Stimulated activated naive CD8-positive, alpha-beta T cell treated with anti-CD3 and anti-CD28 coated beads, Interleukin-15, amount 100 ng/mL, for 72 hours (primary cell): ENCODE measurements around the gene ADGRB2.

ENCODE experiments used
- ATAC-seq: fragments of 150-1000 bp; cut with Tn5 transposase; 2 replicates; pipeline ENCODE4 v1.10.0; 2021; ENCODE audit warnings: mild to moderate bottlenecking, moderate library complexity
- DNase-seq, 2 donors: peaks; one replicate each; pipeline ENCODE4 v3.0.0; 2021 to 2022
- H3K27ac Mint-ChIP-seq, 2 donors: one replicate each; pipeline ENCODE4 v1.8.0; 2022; ENCODE audit warnings: mild to moderate bottlenecking in 2 of 2, mixed read lengths in 2 of 2, moderate library complexity in 2 of 2
- H3K27me3 Mint-ChIP-seq: one replicate; pipeline ENCODE4 v1.8.0; 2022; ENCODE audit warnings: mixed read lengths
- H3K4me1 Mint-ChIP-seq: one replicate; pipeline ENCODE4 v1.8.0; 2022; ENCODE audit warnings: mild to moderate bottlenecking, mixed read lengths
- H3K4me3 Mint-ChIP-seq, 2 donors: one replicate each; pipeline ENCODE4 v1.8.0; 2022; ENCODE audit warnings: mild to moderate bottlenecking in 2 of 2, mixed read lengths in 2 of 2, moderate library complexity in 1 of 2
- H3K9me3 Mint-ChIP-seq, 2 donors: one replicate each; pipeline ENCODE4 v1.8.0; 2022; ENCODE audit warnings: mixed read lengths in 2 of 2

ADGRB2 gene

GRCh38 chr1:31735571-31735970 lies 28.6 kb downstream of the ADGRB2 start:
- no peaks in the 10 kb centered on the region for H3K27me3 Mint-ChIP-seq
- DNase-seq (no peak), ATAC-seq (no peak)
- no peaks in the 10 kb centered on the region for H3K9me3 Mint-ChIP-seq
- peaks cover 23% of the 10 kb centered on the region for H3K4me1 Mint-ChIP-seq
- no peak overlapping the region for H3K4me3 Mint-ChIP-seq
- peak overlapping the region in 1 of 2 donors; percentile 11 for H3K27ac Mint-ChIP-seq

GRCh38 chr1:31734582-31735107 lies 29.5 kb downstream of the ADGRB2 start:
- ATAC-seq (no peak), DNase-seq (no peak)
- Mint-ChIP-seq H3K4me3 (no peak overlapping the region), H3K9me3 (no peaks in the 10 kb centered on the region), H3K27me3 (no peaks in the 10 kb centered on the region), H3K27ac (no peak overlapping the region), H3K4me1 (peaks cover 19% of the 10 kb centered on the region)

- H3K4me3 Mint-ChIP-seq: no peak overlapping the region
- peaks cover 9% of the 10 kb centered on the region for H3K4me1 Mint-ChIP-seq
- no peaks in the 10 kb centered on the region for H3K27me3 Mint-ChIP-seq
- H3K9me3 Mint-ChIP-seq: no peaks in the 10 kb centered on the region
- ATAC-seq: no peak
- no peak overlapping the region for H3K27ac Mint-ChIP-seq
- no peak for DNase-seq
Observed at GRCh38 chr1:31733389-31734219, 30.5 kb downstream of the ADGRB2 start.

GRCh38 chr1:31732751-31733289 lies 31.3 kb downstream of the ADGRB2 start:
- ATAC-seq (no peak), DNase-seq (no peak)
- Mint-ChIP-seq H3K27ac (peak overlapping the region in 1 of 2 donors; percentile 3), H3K4me3 (no peak overlapping the region), H3K4me1 (peaks cover 8% of the 10 kb centered on the region), H3K9me3 (no peaks in the 10 kb centered on the region), H3K27me3 (no peaks in the 10 kb centered on the region)

DNA sequence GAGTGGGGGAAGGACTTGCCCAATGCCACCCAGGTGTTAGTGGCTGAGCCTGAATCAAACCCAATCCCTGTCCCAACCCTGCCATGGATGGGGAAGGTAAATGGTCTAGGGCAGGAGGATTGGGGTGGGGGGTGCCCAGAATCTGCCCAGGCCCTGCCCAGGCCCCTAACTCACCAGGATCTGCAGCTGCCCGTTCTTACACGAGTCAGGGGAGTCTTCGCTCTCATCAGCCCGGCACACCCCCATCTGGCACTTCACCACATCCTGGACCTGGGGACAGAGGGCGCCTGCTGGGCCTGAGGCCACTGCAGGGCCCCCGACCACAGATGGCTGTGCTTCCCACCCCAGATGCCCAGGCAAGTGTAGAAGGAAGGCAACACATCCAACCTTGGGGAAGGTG lies 31.8 kb downstream of the ADGRB2 start:
- Mint-ChIP-seq H3K4me1 (peaks cover 8% of the 10 kb centered on the region), H3K27ac (peak overlapping the region in 1 of 2 donors; percentile 3), H3K4me3 (no peak overlapping the region), H3K27me3 (no peaks in the 10 kb centered on the region), H3K9me3 (no peaks in the 10 kb centered on the region)
- no peak for ATAC-seq
- no peak for DNase-seq

GRCh38 chr1:31731049-31731565 lies 33.0 kb downstream of the ADGRB2 start:
- Mint-ChIP-seq H3K27ac (no peak overlapping the region), H3K4me1 (no peaks in the 10 kb centered on the region), H3K9me3 (no peaks in the 10 kb centered on the region), H3K4me3 (no peak overlapping the region), H3K27me3 (no peaks in the 10 kb centered on the region)
- ATAC-seq (no peak), DNase-seq (no peak)

DNA sequence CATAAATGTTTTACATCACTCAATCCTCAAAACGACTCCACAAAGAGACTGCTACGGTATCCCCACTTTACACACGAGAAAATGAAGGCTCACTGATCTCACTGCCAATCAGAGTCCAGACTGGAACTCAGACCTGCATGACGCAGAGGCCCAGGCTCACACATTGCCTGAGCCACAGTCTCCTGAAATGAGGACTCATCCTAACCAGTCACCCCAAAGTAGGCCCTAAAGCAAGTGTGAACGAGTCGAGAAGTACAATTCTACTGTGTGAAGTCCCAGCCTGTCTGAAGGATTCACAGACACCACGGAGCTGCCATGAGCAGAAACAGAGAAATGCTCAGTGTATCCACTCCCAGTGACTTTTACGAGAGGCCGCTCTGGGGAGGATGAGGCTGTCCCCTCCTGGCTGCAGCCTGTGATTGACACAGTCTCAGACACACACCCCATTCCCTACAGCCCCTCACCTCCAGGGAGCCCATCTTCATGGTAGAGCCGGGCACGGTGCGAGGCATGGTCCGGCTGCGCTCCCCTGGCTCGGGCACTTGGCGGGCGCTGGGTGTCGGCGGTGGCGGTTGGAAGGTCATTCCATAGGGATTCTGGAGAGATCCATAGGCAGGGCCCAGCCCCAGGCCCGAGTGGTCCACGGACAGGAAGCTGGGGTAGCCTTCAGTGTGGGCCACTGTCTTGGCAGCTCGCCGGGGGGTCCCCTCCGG lies 33.6 kb downstream of the ADGRB2 start:
- DNase-seq (no peak), ATAC-seq (no peak)
- Mint-ChIP-seq H3K9me3 (no peaks in the 10 kb centered on the region), H3K4me1 (no peaks in the 10 kb centered on the region), H3K4me3 (no peak overlapping the region), H3K27me3 (no peaks in the 10 kb centered on the region), H3K27ac (no peak overlapping the region)

DNA sequence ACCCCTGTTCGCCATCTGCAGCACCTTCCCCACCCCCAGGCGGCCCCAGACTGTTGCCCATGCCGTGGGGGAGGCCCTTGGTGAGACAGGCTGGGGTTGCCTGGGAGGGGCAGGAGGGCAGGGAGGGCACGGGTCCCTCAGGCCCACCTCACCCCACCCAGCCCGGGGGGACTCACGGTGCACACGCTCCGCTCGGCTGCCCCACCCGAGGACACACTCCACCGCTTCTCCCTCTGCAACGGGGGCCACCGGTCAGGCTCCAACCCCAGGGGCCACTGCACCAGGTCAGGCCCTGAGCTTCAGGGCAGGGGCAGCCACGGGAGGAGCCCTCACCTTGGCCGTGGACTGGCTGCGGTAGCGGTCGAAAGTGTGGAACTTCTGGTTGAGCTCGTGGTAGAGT lies 36.3 kb downstream of the ADGRB2 start:
- Mint-ChIP-seq H3K27ac (no peak overlapping the region), H3K27me3 (no peaks in the 10 kb centered on the region), H3K4me3 (no peak overlapping the region), H3K4me1 (no peaks in the 10 kb centered on the region), H3K9me3 (no peaks in the 10 kb centered on the region)
- ATAC-seq (peak; percentile 46), DNase-seq (no peak)

- H3K4me3 Mint-ChIP-seq: no peak overlapping the region
- no peaks in the 10 kb centered on the region for H3K9me3 Mint-ChIP-seq
- DNase-seq (no peak), ATAC-seq (no peak)
- no peaks in the 10 kb centered on the region for H3K4me1 Mint-ChIP-seq
- H3K27ac Mint-ChIP-seq: no peak overlapping the region
- H3K27me3 Mint-ChIP-seq: peaks cover under 1% of the 10 kb centered on the region
Observed at GRCh38 chr1:31727195-31727594, 36.9 kb downstream of the ADGRB2 start.

- Mint-ChIP-seq H3K4me3 (no peak overlapping the region), H3K27me3 (peaks cover 5% of the 10 kb centered on the region), H3K27ac (no peak overlapping the region), H3K9me3 (no peaks in the 10 kb centered on the region), H3K4me1 (no peaks in the 10 kb centered on the region)
- DNase-seq (no peak), ATAC-seq (no peak)
Observed at GRCh38 chr1:31726715-31727114, 37.4 kb downstream of the ADGRB2 start.

- DNase-seq (no peak), ATAC-seq (no peak)
- no peaks in the 10 kb centered on the region for H3K4me1 Mint-ChIP-seq
- H3K9me3 Mint-ChIP-seq: no peaks in the 10 kb centered on the region
- no peak overlapping the region for H3K27ac Mint-ChIP-seq
- H3K4me3 Mint-ChIP-seq: no peak overlapping the region
- peaks cover 9% of the 10 kb centered on the region for H3K27me3 Mint-ChIP-seq
Observed at GRCh38 chr1:31725777-31726535, 38.2 kb downstream of the ADGRB2 start.

GRCh38 chr1:31725134-31725533 lies 39.0 kb downstream of the ADGRB2 start:
- no peak for DNase-seq
- ATAC-seq: no peak
- no peaks in the 10 kb centered on the region for H3K4me1 Mint-ChIP-seq
- no peak overlapping the region for H3K4me3 Mint-ChIP-seq
- H3K27ac Mint-ChIP-seq: no peak overlapping the region
- H3K9me3 Mint-ChIP-seq: no peaks in the 10 kb centered on the region
- H3K27me3 Mint-ChIP-seq: peaks cover 9% of the 10 kb centered on the region

- H3K27ac Mint-ChIP-seq: no peak overlapping the region
- H3K4me3 Mint-ChIP-seq: no peak overlapping the region
- DNase-seq: no peak
Observed at GRCh38 chr1:31723828-31724359, 40.2 kb downstream of the ADGRB2 start.

DNA sequence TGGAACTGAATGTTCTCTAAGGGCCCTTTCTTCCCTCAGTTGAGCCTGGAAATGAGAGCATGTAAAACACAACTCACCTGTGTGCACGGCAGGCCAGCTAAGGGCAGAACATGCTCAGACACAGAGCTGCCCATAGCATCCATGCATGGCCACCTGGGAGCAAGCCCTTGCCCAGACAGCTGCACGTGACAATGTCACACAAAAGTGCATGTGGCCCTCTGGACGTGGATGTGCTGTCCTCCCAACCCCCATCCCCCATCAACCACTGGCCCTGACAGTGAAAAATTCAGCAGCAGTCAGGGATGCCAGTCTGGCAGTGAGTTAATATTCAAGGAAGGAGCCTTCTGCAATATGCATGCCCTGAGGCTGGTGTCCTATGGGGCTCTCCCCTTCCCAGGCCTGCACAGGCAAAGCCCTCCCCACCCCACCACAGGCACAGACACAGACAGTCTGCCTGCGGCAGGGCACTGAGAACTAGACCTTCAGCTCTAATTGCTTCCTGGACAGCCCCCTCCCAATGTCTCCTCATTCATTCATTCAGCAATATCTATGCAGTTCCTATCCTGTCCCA lies 45.7 kb downstream of the ADGRB2 start:
- H3K9me3 Mint-ChIP-seq: no peaks in the 10 kb centered on the region
- H3K4me3 Mint-ChIP-seq: no peak overlapping the region
- H3K27ac Mint-ChIP-seq: no peak overlapping the region
- ATAC-seq (no peak), DNase-seq (no peak)
- peaks cover 21% of the 10 kb centered on the region for H3K4me1 Mint-ChIP-seq
- H3K27me3 Mint-ChIP-seq: peaks cover 66% of the 10 kb centered on the region

More at GRCh38 chr1:31723828-31724359, 40.2 kb downstream of the ADGRB2 start:
- Mint-ChIP-seq H3K9me3 (no peaks in the 10 kb centered on the region), H3K4me1 (no peaks in the 10 kb centered on the region), H3K27me3 (peaks cover 12% of the 10 kb centered on the region)
- no peak for ATAC-seq

- no peaks in the 10 kb centered on the region for H3K9me3 Mint-ChIP-seq
- H3K4me3 Mint-ChIP-seq: no peak overlapping the region
- H3K27ac Mint-ChIP-seq: no peak overlapping the region
- ATAC-seq: no peak
- peaks cover 21% of the 10 kb centered on the region for H3K4me1 Mint-ChIP-seq
- no peak for DNase-seq
- peaks cover 76% of the 10 kb centered on the region for H3K27me3 Mint-ChIP-seq
Observed at GRCh38 chr1:31717341-31717740, 46.8 kb downstream of the ADGRB2 start.
